GM12891 (cell line): ENCODE data around the gene SPATA32.

Experiments
- DNase-seq: peaks from one replicate; pipeline ENCODE4 v3.0.0; 2011; ENCODE audit warnings: low spot score; ENCODE audit not compliant: insufficient read length
- FAIRE-seq: peaks from 2 replicates; lab custom pipeline; 2011; peaks lifted over from hg19 to GRCh38; lab: Jason Lieb, UNC
- PAX5 ChIP-seq: IDR thresholded peaks from 2 replicates; pipeline ENCODE4 v1.6.1; 2011; ENCODE audit warnings: low read length, moderate library complexity, mild to moderate bottlenecking; ENCODE audit not compliant: insufficient read depth, severe bottlenecking
- POLR2A ChIP-seq: IDR thresholded peaks from 2 replicates; pipeline ENCODE4 v1.6.1; 2011; ENCODE audit warnings: low read depth, low read length, control low read depth
- POLR2AphosphoS5 ChIP-seq: IDR thresholded peaks from 2 replicates; pipeline ENCODE4 v1.6.1; 2011; ENCODE audit warnings: low read depth, low read length, control low read depth
- POU2F2 ChIP-seq: IDR thresholded peaks from 2 replicates; pipeline ENCODE4 v1.6.1; 2011; ENCODE audit warnings: low read depth, mild to moderate bottlenecking, control low read depth, low read length, moderate library complexity
- SPI1 ChIP-seq: IDR thresholded peaks from 2 replicates; pipeline ENCODE4 v1.6.1; 2011; ENCODE audit warnings: low read depth, low read length, control low read depth
- TAF1 ChIP-seq: IDR thresholded peaks from 2 replicates; pipeline ENCODE4 v1.6.1; 2011; ENCODE audit warnings: low read depth, low read length, control low read depth

SPATA32 gene

DNA sequence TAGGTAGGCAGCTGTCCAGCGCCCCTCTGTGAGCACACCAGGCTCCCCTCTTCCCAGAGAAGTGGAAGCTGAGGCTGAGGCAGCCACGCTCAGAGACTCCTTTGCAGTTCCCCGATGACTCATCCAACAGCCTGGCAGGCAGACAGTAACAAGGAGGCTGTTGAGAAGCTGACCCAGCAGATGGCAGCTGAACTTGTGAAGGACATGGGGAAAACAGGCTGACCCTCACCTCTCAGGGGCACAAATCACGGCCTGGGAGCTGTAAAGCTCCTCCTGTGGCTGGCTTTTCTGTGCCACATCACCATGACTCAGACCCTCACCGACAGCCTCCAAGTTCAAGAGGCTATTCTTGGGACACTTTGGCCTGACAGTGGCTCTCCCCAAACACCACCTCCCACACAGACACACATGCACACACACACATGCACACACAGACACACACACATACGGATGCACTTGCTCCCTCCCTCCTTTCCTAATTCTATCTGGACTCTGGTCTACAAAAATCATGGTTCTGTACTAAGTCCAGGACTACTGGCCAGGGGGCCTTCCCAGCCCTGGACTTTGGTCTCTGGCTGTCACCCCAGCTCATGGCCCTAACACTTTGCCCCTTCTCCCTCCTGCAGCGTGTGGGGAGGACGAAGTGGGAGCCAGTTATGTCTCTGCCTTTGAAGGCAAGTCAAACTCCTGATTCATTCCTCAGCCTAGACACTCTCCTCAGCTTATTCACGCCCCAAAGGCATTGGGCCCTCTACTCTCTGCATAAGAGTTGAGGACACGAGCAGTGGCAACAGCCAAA lies 31.7 kb upstream of the SPATA32 start:
- no peak for TF ChIP-seq PAX5
- no peak for TF ChIP-seq POU2F2
- 0 out of 2 replicates have a peak, but pooled peaks have one; percentile 7 for TF ChIP-seq SPI1
- 0 out of 2 replicates have a peak, but pooled peaks have one; percentile 35 for TF ChIP-seq POLR2A
- TF ChIP-seq POLR2AphosphoS5: no peak
- TF ChIP-seq TAF1: no peak
- FAIRE-seq (peak; percentile 87), DNase-seq (no peak)

DNA sequence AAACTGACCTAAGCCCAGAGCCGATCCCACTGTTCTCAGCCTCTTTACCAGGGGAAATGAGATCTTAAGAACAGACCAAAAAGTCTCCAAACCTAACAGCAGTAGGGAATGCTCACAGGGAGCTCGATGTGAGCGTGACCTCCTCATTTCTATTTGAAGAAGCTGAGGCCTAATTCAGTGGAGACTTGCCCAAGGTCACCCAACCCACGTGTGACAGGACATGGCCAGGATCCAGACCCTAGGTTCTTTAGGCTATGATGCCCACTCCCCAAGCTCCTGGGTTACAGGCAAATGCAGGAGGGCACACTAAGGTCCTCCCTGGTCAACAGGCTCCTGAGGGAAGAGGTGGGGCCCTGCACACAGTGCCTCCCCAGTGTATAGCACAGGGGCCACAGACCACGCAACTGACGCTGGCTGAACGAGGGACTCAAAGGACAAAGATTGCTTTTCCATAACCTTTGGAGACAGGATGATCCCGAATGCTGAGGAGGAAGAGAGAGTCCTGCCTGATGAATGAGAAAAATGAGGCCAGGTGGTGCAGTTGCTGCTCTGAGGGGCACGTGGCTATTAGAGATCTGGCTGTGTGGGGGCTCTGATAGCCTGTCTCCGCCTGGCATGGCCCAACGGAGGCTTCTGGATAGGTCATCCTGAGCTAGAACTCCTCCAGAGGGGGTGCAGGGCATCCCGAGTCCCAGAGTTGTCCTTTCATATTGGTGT lies 31.0 kb upstream of the SPATA32 start:
- DNase-seq: no peak
- TF ChIP-seq TAF1 (no peak), POU2F2 (no peak), SPI1 (no peak), PAX5 (no peak), POLR2AphosphoS5 (no peak; the same call in 1 of the 2 replicates), POLR2A (no peak)

GRCh38 chr17:45291171-45291805 lies 29.4 kb upstream of the SPATA32 start:
- FAIRE-seq: peak; percentile 76
- TF ChIP-seq POU2F2 (peak; percentile 88), PAX5 (no peak)

More for the DNA sequence above, 31.0 kb upstream of the SPATA32 start:
- FAIRE-seq: no peak

GRCh38 chr17:45290269-45290765 lies 28.4 kb upstream of the SPATA32 start:
- TF ChIP-seq POLR2A: no peak
- no peak for TF ChIP-seq TAF1
- no peak for TF ChIP-seq PAX5
- no peak for TF ChIP-seq POU2F2
- TF ChIP-seq SPI1: no peak
- TF ChIP-seq POLR2AphosphoS5: no peak
- no peak for FAIRE-seq
- DNase-seq: no peak

More at GRCh38 chr17:45291171-45291805, 29.4 kb upstream of the SPATA32 start:
- no peak for DNase-seq

DNA sequence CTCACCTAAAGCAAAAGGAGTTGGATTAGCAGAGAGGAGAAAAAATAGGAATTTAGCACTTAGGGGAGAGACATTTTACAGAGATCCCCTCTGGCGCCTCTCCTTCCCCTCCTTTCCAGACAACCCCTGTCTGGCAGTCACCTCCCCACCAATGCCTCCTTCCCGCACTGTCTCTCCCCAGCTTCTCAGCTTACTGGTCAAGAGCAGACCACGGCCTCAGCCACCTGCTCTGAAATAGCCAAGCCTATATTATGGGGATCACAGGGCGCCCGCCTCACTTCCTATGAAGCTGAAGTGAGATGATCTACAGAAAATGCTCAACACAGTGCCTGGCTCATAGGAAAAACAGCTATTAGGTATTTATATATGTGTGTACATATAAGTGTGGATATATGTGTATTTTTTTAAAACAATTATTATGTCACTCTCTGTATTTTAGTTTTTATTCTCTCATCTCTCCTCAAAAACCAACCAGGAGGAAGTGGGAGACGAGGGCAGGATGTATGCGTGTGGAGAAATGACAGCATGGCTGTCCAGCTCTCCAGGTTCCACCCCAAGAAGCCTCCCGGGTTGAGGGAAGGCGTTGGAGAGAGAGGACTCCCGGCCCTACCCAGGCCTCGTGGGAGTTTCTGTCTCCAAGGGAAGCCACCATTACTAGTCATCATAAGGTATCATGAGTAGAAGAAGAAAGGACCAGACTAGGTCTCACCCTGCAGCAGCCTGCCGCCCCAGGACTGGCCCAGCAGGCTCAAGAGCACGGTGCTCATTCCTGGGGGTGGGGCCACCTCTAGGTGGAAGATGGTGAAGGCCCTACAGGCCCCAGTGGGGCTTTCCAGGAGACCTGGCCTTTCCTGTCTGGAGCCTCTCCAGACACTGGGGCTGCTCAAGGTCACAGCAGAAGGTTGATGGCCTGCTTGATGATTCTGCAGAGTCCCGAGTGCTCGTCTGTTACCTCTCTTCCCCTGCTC lies 27.7 kb upstream of the SPATA32 start:
- DNase-seq (no peak), FAIRE-seq (no peak)
- TF ChIP-seq SPI1 (no peak), TAF1 (no peak)

- FAIRE-seq (no peak), DNase-seq (no peak)
- no peak for TF ChIP-seq PAX5
- no peak for TF ChIP-seq TAF1
- TF ChIP-seq POLR2AphosphoS5: no peak
- TF ChIP-seq POLR2A: no peak
- TF ChIP-seq POU2F2: no peak
- no peak for TF ChIP-seq SPI1
Measured at GRCh38 chr17:45288825-45289224, 26.9 kb upstream of the SPATA32 start.

DNA sequence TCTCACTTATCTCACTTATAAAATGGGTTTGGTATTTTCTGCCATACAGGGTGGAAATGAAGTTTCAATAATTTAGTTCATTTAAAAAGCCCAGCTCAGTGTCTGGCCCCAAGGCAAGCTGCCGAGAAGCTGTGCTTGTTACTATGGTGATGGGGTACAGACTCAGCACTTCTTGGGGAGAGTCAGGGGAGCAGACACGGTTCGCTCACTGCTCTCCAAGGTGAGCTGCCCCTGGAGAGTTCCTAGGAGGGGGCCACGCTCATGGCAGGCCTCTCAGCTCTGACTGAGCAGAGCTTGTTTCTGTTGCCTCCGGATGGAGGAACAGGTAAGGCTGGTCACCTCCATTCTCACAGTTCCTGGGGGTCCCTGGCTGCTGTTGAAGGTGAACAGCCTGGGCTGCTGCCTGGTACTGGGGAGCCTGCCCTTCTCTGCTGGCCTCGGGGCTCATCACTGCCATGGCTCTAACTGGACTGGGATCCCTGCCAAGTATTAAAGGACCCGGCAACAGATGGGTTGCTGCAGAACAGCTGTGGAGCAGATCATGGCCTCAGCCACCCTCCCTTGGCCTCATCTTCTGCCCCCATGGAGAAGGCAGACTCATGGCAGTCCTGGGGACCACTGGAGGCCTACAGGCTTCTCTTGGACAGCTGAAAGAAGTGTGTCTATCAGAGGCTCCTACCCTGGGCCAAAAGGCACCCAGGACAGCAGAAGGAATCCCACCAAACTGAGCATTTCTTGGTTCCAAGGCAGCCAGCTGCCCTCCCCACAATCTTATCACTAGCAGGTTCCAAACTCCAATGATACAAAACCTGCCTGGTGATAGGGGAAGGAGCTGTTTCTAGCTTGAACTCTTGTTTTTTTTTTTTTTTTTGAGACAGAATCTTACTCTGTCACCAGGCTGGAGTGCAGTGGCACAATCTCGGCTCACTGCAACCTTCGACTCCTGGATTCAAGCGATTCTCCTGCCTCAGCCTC lies 25.9 kb upstream of the SPATA32 start:
- DNase-seq (no peak), FAIRE-seq (no peak)
- TF ChIP-seq PAX5 (no peak), POLR2AphosphoS5 (no peak), POU2F2 (no peak), POLR2A (0 out of 2 replicates have a peak, but pooled peaks have one; percentile 20), TAF1 (no peak), SPI1 (no peak)
